ENCODE results near the gene SYNDIG1.
"Not testable (repeated sequence)": the region's sequence is repeated elsewhere in the genome, so short reads cannot be mapped to it uniquely, and the experiment has no call there.

Gene SYNDIG1

GRCh38 chr20:24493661-24494459 lies 24.4 kb downstream of the SYNDIG1 start:
- DNase-seq (ENCODE audit: low read depth) = no peak

- no peak for DNase-seq (ENCODE audit: low read depth)
These were observed 25.1 kb downstream of the SYNDIG1 start for GRCh38 chr20:24494460-24494920.

GRCh38 chr20:24495266-24495665 lies 25.8 kb downstream of the SYNDIG1 start:
- DNase-seq (ENCODE audit: low read depth) = no peak

- DNase-seq (ENCODE audit: low read depth) = no peak
These were observed 28.4 kb downstream of the SYNDIG1 start for GRCh38 chr20:24497851-24498250.

GRCh38 chr20:24498641-24499040 lies 29.2 kb downstream of the SYNDIG1 start:
- DNase-seq (ENCODE audit: low read depth) = no peak

- no peak for DNase-seq (ENCODE audit: low read depth)
These were observed 30.0 kb downstream of the SYNDIG1 start for GRCh38 chr20:24499472-24499871.

- DNase-seq (ENCODE audit: low read depth) = no peak
These were observed 32.5 kb downstream of the SYNDIG1 start for GRCh38 chr20:24501764-24502556.

- DNase-seq (ENCODE audit: low read depth) = no peak
These were observed 33.2 kb downstream of the SYNDIG1 start for GRCh38 chr20:24502661-24503060.

GRCh38 chr20:24503352-24503931 lies 34.0 kb downstream of the SYNDIG1 start:
- no peak for DNase-seq (ENCODE audit: low read depth)

- DNase-seq (ENCODE audit: low read depth) = no peak
These were observed 35.2 kb downstream of the SYNDIG1 start for GRCh38 chr20:24504331-24505285.

- no peak for DNase-seq (ENCODE audit: low read depth)
These were observed 36.7 kb downstream of the SYNDIG1 start for GRCh38 chr20:24506146-24506545.

GRCh38 chr20:24506696-24507095 lies 37.3 kb downstream of the SYNDIG1 start:
- no peak for DNase-seq (ENCODE audit: low read depth)

GRCh38 chr20:24507182-24507853 lies 37.9 kb downstream of the SYNDIG1 start:
- DNase-seq (ENCODE audit: low read depth) = no peak

GRCh38 chr20:24512441-24512840 lies 43.0 kb downstream of the SYNDIG1 start:
- not testable (repeated sequence) for DNase-seq (ENCODE audit: low read depth)

GRCh38 chr20:24518515-24518914 lies 49.1 kb downstream of the SYNDIG1 start:
- DNase-seq (ENCODE audit: low read depth) = no peak

GRCh38 chr20:24519476-24519875 lies 50.0 kb downstream of the SYNDIG1 start:
- DNase-seq (ENCODE audit: low read depth) = no peak

- no peak for DNase-seq (ENCODE audit: low read depth)
These were observed 51.6 kb downstream of the SYNDIG1 start for GRCh38 chr20:24521032-24521431.

- DNase-seq (ENCODE audit: low read depth) = no peak
These were observed 53.3 kb downstream of the SYNDIG1 start for GRCh38 chr20:24522452-24523330.

GRCh38 chr20:24523661-24524060 lies 54.2 kb downstream of the SYNDIG1 start:
- DNase-seq (ENCODE audit: low read depth) = no peak
